ENCODE data around the gene SDE2. TPM values are rescaled to one million over a fixed set of nuclear protein-coding genes. Genes with fewer than 3 reads are reported as not detected.

SDE2 gene
- total and polyA plus RNA-seq, 8 donors, result 3.3 to 12.4 (median 8.5) TPM

GRCh38 chr1:225962440-225962975 is 36.6 kb downstream of the SDE2 start:
- H3K4me3 ChIP-seq, result no peak overlapping the region

DNA sequence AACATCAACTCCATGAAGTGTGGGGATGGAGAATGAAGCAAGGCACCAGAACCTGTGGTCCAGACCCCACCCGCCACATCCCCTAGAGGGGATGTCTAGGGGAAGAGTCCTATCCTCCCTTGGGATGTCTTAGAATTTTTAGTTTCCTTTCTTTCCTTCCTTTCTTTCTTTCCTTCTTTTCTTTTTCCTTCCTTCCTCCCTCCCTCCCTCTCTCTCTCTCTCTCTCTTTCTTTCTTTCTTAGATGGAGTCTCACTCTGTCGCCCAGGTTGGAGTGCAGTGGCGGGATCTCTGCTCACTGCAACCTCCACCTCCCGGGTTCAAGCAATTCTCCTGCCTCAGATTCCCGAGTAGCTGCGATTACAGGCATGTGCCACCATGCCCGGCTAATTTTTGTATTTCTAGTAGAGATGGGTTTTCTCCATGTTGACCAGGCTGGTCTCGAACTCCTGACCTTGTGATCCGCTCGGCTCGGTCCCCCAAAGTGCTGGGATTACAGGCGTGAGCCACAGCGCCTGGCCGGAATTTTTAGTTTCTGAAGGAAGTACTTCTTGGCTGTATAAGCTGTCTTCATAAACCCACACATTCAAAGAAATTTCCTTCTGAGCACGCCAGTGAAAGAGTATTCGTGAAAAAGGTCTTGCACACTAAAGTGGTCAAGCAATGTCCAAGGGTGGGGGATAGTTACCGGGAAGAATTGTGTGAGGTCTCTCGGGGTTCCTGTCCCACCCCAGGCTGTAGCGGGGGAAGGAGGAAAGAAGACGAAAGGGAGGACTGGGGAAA is 37.3 kb downstream of the SDE2 start:
- H3K27me3 ChIP-seq, result no peaks in the 10 kb centered on the region
- H3K4me3 ChIP-seq, result no peak overlapping the region
- TF ChIP-seq, protein P1, sequence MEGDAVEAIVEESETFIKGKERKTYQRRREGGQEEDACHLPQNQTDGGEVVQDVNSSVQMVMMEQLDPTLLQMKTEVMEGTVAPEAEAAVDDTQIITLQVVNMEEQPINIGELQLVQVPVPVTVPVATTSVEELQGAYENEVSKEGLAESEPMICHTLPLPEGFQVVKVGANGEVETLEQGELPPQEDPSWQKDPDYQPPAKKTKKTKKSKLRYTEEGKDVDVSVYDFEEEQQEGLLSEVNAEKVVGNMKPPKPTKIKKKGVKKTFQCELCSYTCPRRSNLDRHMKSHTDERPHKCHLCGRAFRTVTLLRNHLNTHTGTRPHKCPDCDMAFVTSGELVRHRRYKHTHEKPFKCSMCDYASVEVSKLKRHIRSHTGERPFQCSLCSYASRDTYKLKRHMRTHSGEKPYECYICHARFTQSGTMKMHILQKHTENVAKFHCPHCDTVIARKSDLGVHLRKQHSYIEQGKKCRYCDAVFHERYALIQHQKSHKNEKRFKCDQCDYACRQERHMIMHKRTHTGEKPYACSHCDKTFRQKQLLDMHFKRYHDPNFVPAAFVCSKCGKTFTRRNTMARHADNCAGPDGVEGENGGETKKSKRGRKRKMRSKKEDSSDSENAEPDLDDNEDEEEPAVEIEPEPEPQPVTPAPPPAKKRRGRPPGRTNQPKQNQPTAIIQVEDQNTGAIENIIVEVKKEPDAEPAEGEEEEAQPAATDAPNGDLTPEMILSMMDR (IDR thresholded peaks at IDR 0.05), result no peak
- ATAC-seq (peak in 3 of 4 donors; percentile 25 to 55 (median 28)), DNase-seq (no peak), FAIRE-seq (no peak)
- 48 to 56% methylated on average over 20 of the region's 20 CpGs for WGBS, 2 donors
- H3K27ac ChIP-seq, result no peak overlapping the region
- no peaks in the 10 kb centered on the region for H3K9me3 ChIP-seq
- no peaks in the 10 kb centered on the region for H3K36me3 ChIP-seq
- H3K4me1 ChIP-seq, result no peaks in the 10 kb centered on the region
- intact Hi-C loops (cut with DNase I), result no loop called here

More at GRCh38 chr1:225962440-225962975, 36.6 kb downstream of the SDE2 start:
- H3K36me3 ChIP-seq, result no peaks in the 10 kb centered on the region
- intact Hi-C loops (cut with DNase I), result no loop called here
- no peak overlapping the region for H3K27ac ChIP-seq
- no peaks in the 10 kb centered on the region for H3K4me1 ChIP-seq
- ATAC-seq (peak; percentile 89 to 96 (median 93)), FAIRE-seq (no peak), DNase-seq (peak; percentile 47 to 93 (median 68))
- H3K9me3 ChIP-seq, result no peaks in the 10 kb centered on the region
- no peaks in the 10 kb centered on the region for H3K27me3 ChIP-seq
- TF ChIP-seq, protein P1 (IDR thresholded peaks at IDR 0.05), result peak; percentile 57 to 75 (median 64)
- 19 to 25% methylated on average over 21 of the region's 21 CpGs for WGBS, 2 donors

DNA sequence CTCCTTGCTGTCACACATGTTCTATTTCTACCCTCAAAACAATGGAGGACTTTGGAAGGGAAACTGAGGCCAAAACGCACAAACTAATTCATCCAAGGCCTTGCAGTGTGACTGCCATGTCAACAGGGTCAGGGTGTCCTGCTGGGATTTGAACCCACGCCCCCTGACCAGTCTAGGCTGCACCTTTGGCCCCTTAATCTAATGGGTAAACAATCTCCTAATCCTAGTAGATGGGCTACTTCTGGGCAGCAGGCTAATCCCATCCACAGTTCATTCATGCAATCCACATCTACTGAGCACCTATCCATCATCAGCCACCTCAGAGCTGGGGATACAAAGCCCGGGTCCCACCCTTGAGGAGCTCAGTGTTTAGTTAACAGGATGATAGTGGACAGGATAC is 41.1 kb downstream of the SDE2 start:
- TF ChIP-seq, protein P1 (IDR thresholded peaks at IDR 0.05), result no peak
- no peak overlapping the region for H3K4me3 ChIP-seq
- no peak for ATAC-seq
- FAIRE-seq, result no peak
- 60 to 72% methylated on average over 3 of the region's 3 CpGs for WGBS, 2 donors
- no peaks in the 10 kb centered on the region for H3K4me1 ChIP-seq
- DNase-seq, result peak in 1 of 6 donors; percentile 3
- no peaks in the 10 kb centered on the region for H3K36me3 ChIP-seq
- no peaks in the 10 kb centered on the region for H3K27me3 ChIP-seq
- no peaks in the 10 kb centered on the region for H3K9me3 ChIP-seq
- intact Hi-C loops (cut with DNase I), result no loop called here
- H3K27ac ChIP-seq, result no peak overlapping the region

DNA sequence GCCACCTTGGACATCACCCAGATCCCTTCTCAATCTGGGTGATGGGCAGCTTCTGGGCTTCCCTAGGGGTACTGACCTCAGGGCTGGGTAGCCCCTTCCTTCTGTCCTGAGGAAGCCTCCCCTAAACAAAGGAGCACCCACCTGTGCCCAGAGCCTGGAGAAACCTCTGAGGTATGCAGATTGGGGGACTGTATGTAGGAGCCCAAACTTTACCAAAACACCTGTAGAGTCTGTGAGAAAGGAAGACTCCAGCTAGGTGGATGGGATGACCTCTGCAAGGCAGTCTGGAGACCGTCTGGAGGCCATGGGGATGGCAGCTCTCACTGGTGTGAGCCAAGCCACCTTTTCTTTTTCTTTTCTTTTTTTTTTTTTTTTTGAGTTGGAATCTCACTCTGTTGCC is 44.4 kb downstream of the SDE2 start:
- no peaks in the 10 kb centered on the region for H3K27me3 ChIP-seq
- no peaks in the 10 kb centered on the region for H3K4me1 ChIP-seq
- DNase-seq, result peak in 1 of 6 donors; percentile 8
- H3K4me3 ChIP-seq, result no peak overlapping the region
- H3K36me3 ChIP-seq, result no peaks in the 10 kb centered on the region
- WGBS, 2 donors, result 69 to 83% methylated on average over 1 of the region's 1 CpG
- FAIRE-seq, result no peak
- no peak for ATAC-seq
- H3K9me3 ChIP-seq, result no peaks in the 10 kb centered on the region
- no peak overlapping the region for H3K27ac ChIP-seq
- TF ChIP-seq, protein P1 (IDR thresholded peaks at IDR 0.05), result no peak
- intact Hi-C loops (cut with DNase I), result no loop called here

DNA sequence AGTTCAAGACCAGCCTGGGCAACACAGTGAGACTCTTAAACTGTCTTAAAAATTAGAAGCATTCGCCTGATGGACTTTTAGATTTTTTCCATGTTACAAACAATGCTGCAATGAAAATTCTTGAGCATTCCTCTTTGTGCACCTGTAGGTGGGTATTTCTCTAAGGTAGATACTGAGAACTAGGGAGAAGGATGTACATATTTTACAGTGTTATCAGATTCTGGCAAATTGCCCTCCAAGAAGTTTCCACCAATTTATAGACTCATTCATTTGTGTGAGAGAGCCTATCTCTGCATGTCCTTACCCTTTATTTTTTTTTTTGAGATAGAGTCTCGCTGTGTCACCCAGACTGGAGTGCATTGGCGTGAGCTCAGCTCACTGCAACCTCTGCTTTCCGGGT is 45.8 kb downstream of the SDE2 start:
- FAIRE-seq (no peak), DNase-seq (no peak), ATAC-seq (no peak)
- intact Hi-C loops (cut with DNase I), result no loop called here
- no peak overlapping the region for H3K4me3 ChIP-seq
- no peaks in the 10 kb centered on the region for H3K36me3 ChIP-seq
- no peak overlapping the region for H3K27ac ChIP-seq
- H3K27me3 ChIP-seq, result no peaks in the 10 kb centered on the region
- H3K9me3 ChIP-seq, result no peaks in the 10 kb centered on the region
- TF ChIP-seq, protein P1 (IDR thresholded peaks at IDR 0.05), result no peak
- 87 to 96% methylated on average over 4 of the region's 4 CpGs for WGBS, 2 donors
- no peaks in the 10 kb centered on the region for H3K4me1 ChIP-seq

All from pancreas (tissue), 10 donors.